Activated naive CD8-positive, alpha-beta T cell treated with anti-CD3 and anti-CD28 coated beads for 36 hours (primary cell): ENCODE data around the gene OPCML. TPM values are rescaled to one million over a fixed set of nuclear protein-coding genes. Genes with fewer than 3 reads are reported as not detected.

Source experiments
- DNase-seq: peaks from one replicate; pipeline ENCODE4 v3.0.0; 2021
- H3K27ac Mint-ChIP-seq: one replicate; pipeline ENCODE4 v1.8.0; 2022; ENCODE audit warnings: mild to moderate bottlenecking, moderate library complexity, mixed read lengths
- H3K27me3 Mint-ChIP-seq: one replicate; pipeline ENCODE4 v1.8.0; 2022; ENCODE audit warnings: mild to moderate bottlenecking, mixed read lengths
- H3K36me3 Mint-ChIP-seq: one replicate; pipeline ENCODE4 v1.8.0; 2021; ENCODE audit warnings: mild to moderate bottlenecking, mixed read lengths
- H3K4me1 Mint-ChIP-seq: one replicate; pipeline ENCODE4 v1.8.0; 2021; ENCODE audit warnings: mixed read lengths
- H3K4me3 Mint-ChIP-seq: one replicate; pipeline ENCODE4 v1.8.0; 2022; ENCODE audit warnings: mild to moderate bottlenecking, moderate library complexity, mixed read lengths
- H3K9me3 Mint-ChIP-seq: one replicate; pipeline ENCODE4 v1.8.0; 2022; ENCODE audit warnings: mixed read lengths
- total RNA-seq, 2 experiments: library from RNA; stranded (reverse); gene quantifications; one replicate each; pipeline ENCODE4 v1.2.3, GENCODE V29; 2021

OPCML gene
- total RNA-seq, 2 experiments from 2014 or later, result not detected

DNA sequence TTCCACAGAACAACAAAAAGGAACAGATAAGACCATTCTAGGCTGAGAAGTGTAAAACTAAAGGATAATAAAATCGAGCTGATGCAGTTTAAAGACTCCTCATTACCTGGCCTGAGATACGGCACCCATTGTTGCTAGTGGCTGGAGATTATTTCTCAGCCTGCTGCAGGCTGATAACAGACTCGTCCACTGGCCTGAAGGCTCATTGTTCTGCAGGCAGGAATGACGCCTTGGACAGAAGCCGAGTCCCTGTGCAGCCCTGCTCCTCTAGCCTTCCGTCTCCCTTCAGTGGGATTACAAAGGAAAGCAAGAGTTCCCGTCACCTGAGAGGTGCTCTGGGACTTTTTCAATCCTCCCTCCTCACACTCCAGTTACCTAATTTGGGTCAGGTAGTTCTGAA, 1065.3 kb downstream of the OPCML start:
- no peaks in the 10 kb centered on the region for H3K4me1 Mint-ChIP-seq
- no peak overlapping the region for H3K4me3 Mint-ChIP-seq
- H3K9me3 Mint-ChIP-seq, result peaks cover under 1% of the 10 kb centered on the region
- DNase-seq, result no peak
- H3K27ac Mint-ChIP-seq, result no peak overlapping the region
- no peaks in the 10 kb centered on the region for H3K36me3 Mint-ChIP-seq
- peaks cover 4% of the 10 kb centered on the region for H3K27me3 Mint-ChIP-seq

- no peak for DNase-seq
- Mint-ChIP-seq H3K9me3 (peaks cover 6% of the 10 kb centered on the region), H3K4me3 (no peak overlapping the region), H3K4me1 (no peaks in the 10 kb centered on the region), H3K27me3 (no peaks in the 10 kb centered on the region), H3K36me3 (no peaks in the 10 kb centered on the region), H3K27ac (no peak overlapping the region)
Measured at GRCh38 chr11:132464939-132465338, 1067.4 kb downstream of the OPCML start.

GRCh38 chr11:132464003-132464342, 1068.3 kb downstream of the OPCML start:
- H3K27me3 Mint-ChIP-seq, result no peaks in the 10 kb centered on the region
- no peaks in the 10 kb centered on the region for H3K4me1 Mint-ChIP-seq
- no peak for DNase-seq
- no peak overlapping the region for H3K27ac Mint-ChIP-seq
- peaks cover 6% of the 10 kb centered on the region for H3K9me3 Mint-ChIP-seq
- no peak overlapping the region for H3K4me3 Mint-ChIP-seq
- H3K36me3 Mint-ChIP-seq, result no peaks in the 10 kb centered on the region

DNA sequence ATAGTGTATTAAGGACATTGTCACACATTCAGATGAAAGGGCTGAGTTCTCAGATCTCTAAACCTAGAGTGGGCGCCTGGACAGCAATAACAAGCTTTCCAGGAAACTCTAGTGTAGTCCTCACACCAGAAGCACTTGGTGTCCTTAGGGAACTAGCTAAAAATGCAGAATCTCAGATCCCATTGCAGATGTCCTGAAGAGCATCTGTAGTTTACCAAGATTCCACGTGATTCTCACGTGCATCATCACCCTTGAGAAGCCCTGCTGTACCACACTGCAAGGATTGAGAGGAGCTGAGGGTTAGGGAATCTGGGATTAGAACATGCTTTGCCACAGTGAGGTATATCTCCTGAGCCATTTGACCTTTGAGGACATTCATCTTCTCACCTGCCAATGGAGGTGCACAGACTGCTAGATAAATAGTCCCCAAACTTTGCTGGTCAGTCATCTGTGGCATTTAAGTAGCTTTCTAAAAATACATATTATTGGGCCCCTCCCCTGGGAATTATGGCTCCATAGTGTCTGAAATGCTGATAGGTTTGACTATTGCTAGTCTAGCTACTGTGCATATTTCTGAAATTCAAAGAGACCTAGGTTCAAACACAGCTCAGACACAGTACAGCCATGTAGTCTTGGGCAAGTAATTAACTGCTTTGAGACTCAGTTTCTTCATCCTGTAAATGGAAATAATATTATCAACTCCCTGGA, 1068.9 kb downstream of the OPCML start:
- H3K4me1 Mint-ChIP-seq, result no peaks in the 10 kb centered on the region
- H3K9me3 Mint-ChIP-seq, result peaks cover 6% of the 10 kb centered on the region
- no peak for DNase-seq
- no peaks in the 10 kb centered on the region for H3K36me3 Mint-ChIP-seq
- no peaks in the 10 kb centered on the region for H3K27me3 Mint-ChIP-seq
- no peak overlapping the region for H3K4me3 Mint-ChIP-seq
- no peak overlapping the region for H3K27ac Mint-ChIP-seq

- Mint-ChIP-seq H3K4me1 (no peaks in the 10 kb centered on the region), H3K27me3 (no peaks in the 10 kb centered on the region), H3K27ac (no peak overlapping the region), H3K4me3 (no peak overlapping the region), H3K36me3 (no peaks in the 10 kb centered on the region), H3K9me3 (peaks cover 6% of the 10 kb centered on the region)
- DNase-seq, result no peak
Measured at GRCh38 chr11:132459736-132460135, 1072.6 kb downstream of the OPCML start.

GRCh38 chr11:132457445-132457844, 1074.9 kb downstream of the OPCML start:
- no peaks in the 10 kb centered on the region for H3K27me3 Mint-ChIP-seq
- no peak for DNase-seq
- no peaks in the 10 kb centered on the region for H3K4me1 Mint-ChIP-seq
- H3K27ac Mint-ChIP-seq, result no peak overlapping the region
- no peak overlapping the region for H3K4me3 Mint-ChIP-seq
- H3K9me3 Mint-ChIP-seq, result peaks cover 6% of the 10 kb centered on the region
- H3K36me3 Mint-ChIP-seq, result no peaks in the 10 kb centered on the region

GRCh38 chr11:132456751-132457328, 1075.5 kb downstream of the OPCML start:
- DNase-seq, result no peak
- Mint-ChIP-seq H3K36me3 (no peaks in the 10 kb centered on the region), H3K27me3 (no peaks in the 10 kb centered on the region), H3K9me3 (peaks cover 3% of the 10 kb centered on the region), H3K4me3 (no peak overlapping the region), H3K27ac (no peak overlapping the region), H3K4me1 (no peaks in the 10 kb centered on the region)

GRCh38 chr11:132455044-132455443, 1077.3 kb downstream of the OPCML start:
- Mint-ChIP-seq H3K27me3 (no peaks in the 10 kb centered on the region), H3K4me3 (no peak overlapping the region), H3K9me3 (no peaks in the 10 kb centered on the region), H3K36me3 (no peaks in the 10 kb centered on the region), H3K27ac (no peak overlapping the region), H3K4me1 (no peaks in the 10 kb centered on the region)
- DNase-seq, result no peak

DNA sequence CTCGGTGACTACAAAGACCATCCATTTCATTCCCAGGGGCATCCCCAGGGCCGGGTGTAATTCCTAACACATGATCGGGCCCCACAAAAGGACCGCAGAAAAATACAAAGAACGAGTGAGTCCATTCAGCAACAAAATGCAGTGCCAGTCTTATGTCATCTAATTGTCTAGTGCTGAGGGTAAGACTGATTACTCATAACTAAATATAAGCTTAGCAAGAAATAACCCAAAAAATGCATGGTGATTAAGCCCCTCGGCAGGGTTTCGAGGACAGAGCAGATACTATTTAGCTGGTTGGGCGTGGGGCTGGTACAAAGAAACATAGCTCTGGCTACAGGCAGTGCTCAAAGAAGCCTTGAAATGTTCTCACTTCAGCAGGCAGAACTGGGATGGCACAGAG, 1078.9 kb downstream of the OPCML start:
- Mint-ChIP-seq H3K4me1 (no peaks in the 10 kb centered on the region), H3K27me3 (no peaks in the 10 kb centered on the region), H3K36me3 (no peaks in the 10 kb centered on the region), H3K9me3 (no peaks in the 10 kb centered on the region), H3K27ac (no peak overlapping the region), H3K4me3 (no peak overlapping the region)
- no peak for DNase-seq

- no peaks in the 10 kb centered on the region for H3K27me3 Mint-ChIP-seq
- no peaks in the 10 kb centered on the region for H3K4me1 Mint-ChIP-seq
- DNase-seq, result no peak
- H3K27ac Mint-ChIP-seq, result no peak overlapping the region
- no peak overlapping the region for H3K4me3 Mint-ChIP-seq
- no peaks in the 10 kb centered on the region for H3K9me3 Mint-ChIP-seq
- H3K36me3 Mint-ChIP-seq, result no peaks in the 10 kb centered on the region
Measured at GRCh38 chr11:132452616-132453015, 1079.7 kb downstream of the OPCML start.

DNA sequence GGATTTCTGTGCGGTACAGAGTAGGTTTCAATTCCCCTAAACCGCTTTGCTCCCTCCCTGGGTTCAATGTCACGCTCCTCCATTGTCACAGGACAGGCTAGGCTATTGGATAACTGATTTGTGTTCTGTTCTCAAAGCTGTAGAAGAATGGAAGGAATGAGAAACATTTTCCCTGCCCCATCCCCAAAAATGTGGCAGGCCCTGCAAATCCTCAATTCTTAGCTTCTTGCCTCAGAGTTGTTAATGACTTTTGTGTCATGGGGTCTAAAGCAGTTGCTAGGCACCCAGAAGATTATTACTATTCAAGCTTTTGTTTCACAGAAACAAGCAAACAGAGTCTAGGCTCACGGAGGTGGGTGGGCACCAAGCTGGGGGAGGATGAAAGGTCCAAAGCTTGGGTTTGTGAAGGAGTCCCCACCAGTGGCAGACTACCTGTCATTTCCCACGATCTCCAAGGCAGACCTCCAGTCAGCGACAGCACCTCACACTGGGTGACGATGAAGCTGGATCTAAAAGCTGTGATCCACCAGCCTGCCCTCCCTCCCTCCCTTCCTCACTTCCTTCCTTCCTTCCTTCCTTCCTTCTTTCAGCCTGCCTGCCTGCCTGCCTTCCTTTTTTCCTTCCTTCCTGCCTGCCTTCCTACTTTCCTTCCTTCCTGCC, 1080.2 kb downstream of the OPCML start:
- Mint-ChIP-seq H3K9me3 (no peaks in the 10 kb centered on the region), H3K4me3 (no peak overlapping the region), H3K4me1 (no peaks in the 10 kb centered on the region), H3K27me3 (no peaks in the 10 kb centered on the region), H3K36me3 (no peaks in the 10 kb centered on the region), H3K27ac (no peak overlapping the region)
- no peak for DNase-seq

DNA sequence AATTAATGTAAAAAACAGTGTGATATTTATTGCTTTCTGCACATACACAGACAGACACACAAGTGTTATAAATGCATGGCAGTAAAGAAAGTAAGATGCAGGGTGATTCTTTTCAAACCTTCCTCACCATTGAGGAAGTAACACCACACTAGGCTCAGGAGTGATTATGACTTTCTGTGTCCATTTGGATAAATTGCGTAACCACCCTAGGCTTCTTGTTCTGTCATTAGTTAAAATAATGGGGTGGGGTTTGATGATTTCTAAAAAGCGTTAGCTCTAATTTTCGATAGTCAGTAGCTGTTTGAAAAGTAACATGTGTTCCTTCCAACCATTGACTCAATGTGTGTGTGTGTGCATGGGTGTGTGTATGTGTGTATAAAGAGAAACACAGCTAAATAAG, 1081.7 kb downstream of the OPCML start:
- Mint-ChIP-seq H3K27me3 (no peaks in the 10 kb centered on the region), H3K36me3 (no peaks in the 10 kb centered on the region), H3K4me1 (no peaks in the 10 kb centered on the region), H3K27ac (no peak overlapping the region), H3K9me3 (no peaks in the 10 kb centered on the region), H3K4me3 (no peak overlapping the region)
- DNase-seq, result no peak

DNA sequence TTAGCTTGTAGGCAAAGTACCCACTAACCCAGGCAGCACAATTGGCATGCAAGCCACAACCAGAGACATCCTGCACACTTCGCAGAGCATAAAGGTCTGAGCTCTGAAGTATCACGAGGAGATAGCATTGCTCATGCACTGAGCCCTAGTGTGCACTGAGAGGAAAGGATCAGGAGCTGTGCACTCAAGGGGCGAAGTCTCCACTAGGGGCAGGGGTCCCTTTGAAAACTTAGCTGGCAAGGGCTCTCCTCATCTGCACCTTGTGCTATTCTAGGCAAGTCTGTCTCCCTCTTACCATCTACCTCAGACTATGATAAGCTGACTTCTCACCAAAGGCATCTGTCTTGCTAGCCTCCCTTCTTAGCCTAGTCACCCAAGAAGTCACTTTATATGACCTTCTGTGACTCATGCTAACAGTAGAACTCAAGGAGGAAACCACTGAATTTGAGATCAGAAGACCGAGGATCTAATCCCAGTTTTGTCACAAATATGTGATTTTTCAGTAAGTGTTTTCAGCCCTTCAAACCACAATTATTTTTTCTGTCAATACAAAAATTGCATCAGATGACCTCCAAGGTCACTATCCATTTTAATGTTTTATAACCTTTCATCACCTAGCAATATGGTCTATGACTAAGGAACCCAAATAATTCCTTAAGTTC, 1083.8 kb downstream of the OPCML start:
- H3K4me3 Mint-ChIP-seq, result no peak overlapping the region
- no peaks in the 10 kb centered on the region for H3K9me3 Mint-ChIP-seq
- no peaks in the 10 kb centered on the region for H3K27me3 Mint-ChIP-seq
- H3K36me3 Mint-ChIP-seq, result no peaks in the 10 kb centered on the region
- no peak for DNase-seq
- no peak overlapping the region for H3K27ac Mint-ChIP-seq
- no peaks in the 10 kb centered on the region for H3K4me1 Mint-ChIP-seq

- H3K27ac Mint-ChIP-seq, result no peak overlapping the region
- H3K36me3 Mint-ChIP-seq, result no peaks in the 10 kb centered on the region
- no peaks in the 10 kb centered on the region for H3K4me1 Mint-ChIP-seq
- no peaks in the 10 kb centered on the region for H3K9me3 Mint-ChIP-seq
- H3K4me3 Mint-ChIP-seq, result no peak overlapping the region
- no peaks in the 10 kb centered on the region for H3K27me3 Mint-ChIP-seq
- no peak for DNase-seq
Measured at GRCh38 chr11:132447761-132448160, 1084.5 kb downstream of the OPCML start.

GRCh38 chr11:132445859-132446291, 1086.4 kb downstream of the OPCML start:
- H3K27me3 Mint-ChIP-seq, result no peaks in the 10 kb centered on the region
- no peak for DNase-seq
- H3K36me3 Mint-ChIP-seq, result no peaks in the 10 kb centered on the region
- no peaks in the 10 kb centered on the region for H3K4me1 Mint-ChIP-seq
- H3K4me3 Mint-ChIP-seq, result no peak overlapping the region
- H3K9me3 Mint-ChIP-seq, result no peaks in the 10 kb centered on the region
- no peak overlapping the region for H3K27ac Mint-ChIP-seq
